GM23338 (cell line): Measurements from ENCODE around the gene RAB3B. TPM values are rescaled to one million over a fixed set of nuclear protein-coding genes. Genes with fewer than 3 reads are reported as not detected.

Source experiments
- ATAC-seq: fragments of 200-7000 bp; cut with Tn5 transposase; 3 replicates; pipeline ENCODE4 v1.9.1; 2020
- DNase-seq: peaks from one replicate; pipeline ENCODE4 v3.0.0-alpha.2; 2015; ENCODE audit warnings: low spot score
- H2AFZ ChIP-seq: fragments of 200-600 bp; sonication (generic); 2 replicates; pipeline ENCODE4 v1.8.0; 2016; ENCODE audit warnings: antibody characterized with exemption, mild to moderate bottlenecking, moderate library complexity
- H3F3A ChIP-seq: fragments of 200-600 bp; sonication (generic); replicated peaks from 2 replicates; pipeline ENCODE4 v1.8.0; 2017; ENCODE audit warnings: antibody characterized with exemption, mixed run types, low read depth
- H3K27ac ChIP-seq: fragments of 200-600 bp; sonication (generic); 2 replicates; pipeline ENCODE4 v1.6.1; 2016; ENCODE audit warnings: low read depth
- H3K27me3 ChIP-seq: fragments of 200-600 bp; sonication (generic); 2 replicates; pipeline ENCODE4 v1.8.0; 2016; ENCODE audit warnings: mild to moderate bottlenecking, mixed run types, moderate library complexity; ENCODE audit not compliant: insufficient read depth
- H3K36me3 ChIP-seq: fragments of 200-600 bp; sonication (generic); 2 replicates; pipeline ENCODE4 v1.8.0; 2016; ENCODE audit warnings: mild to moderate bottlenecking; ENCODE audit not compliant: insufficient read depth
- H3K4me1 ChIP-seq: fragments of 200-600 bp; sonication (generic); 2 replicates; pipeline ENCODE4 v1.8.0; 2016; ENCODE audit warnings: mild to moderate bottlenecking, moderate library complexity; ENCODE audit not compliant: insufficient read depth
- H3K4me2 ChIP-seq: fragments of 200-600 bp; sonication (generic); 2 replicates; pipeline ENCODE4 v1.7.1; 2017; ENCODE audit warnings: mixed run types
- H3K4me3 ChIP-seq: fragments of 200-600 bp; sonication (generic); 2 replicates; pipeline ENCODE4 v1.6.1; 2016; ENCODE audit warnings: mixed run types
- H3K79me2 ChIP-seq: fragments of 200-600 bp; sonication (generic); replicated peaks from 2 replicates; pipeline ENCODE4 v1.8.0; 2017; ENCODE audit warnings: mild to moderate bottlenecking; ENCODE audit not compliant: insufficient read depth
- H3K9me2 ChIP-seq: fragments of 200-600 bp; sonication (generic); 2 replicates; pipeline ENCODE4 v1.8.0; 2017; ENCODE audit not compliant: insufficient read depth
- H4K20me1 ChIP-seq: fragments of 200-600 bp; sonication (generic); replicated peaks from 2 replicates; pipeline ENCODE4 v1.8.0; 2017; ENCODE audit warnings: mild to moderate bottlenecking; ENCODE audit not compliant: insufficient read depth
- H3K27ac Mint-ChIP-seq: 2 replicates; pipeline ENCODE4 v1.8.0; 2020; ENCODE audit warnings: inconsistent platforms, mild to moderate bottlenecking, moderate library complexity, mixed read lengths
- H3K27me3 Mint-ChIP-seq: 3 replicates; pipeline ENCODE4 v1.8.0; 2022; ENCODE audit warnings: low read depth, mild to moderate bottlenecking, moderate library complexity, mixed read lengths, inconsistent platforms; ENCODE audit not compliant: insufficient read depth, poor library complexity
- H3K36me3 Mint-ChIP-seq: 3 replicates; pipeline ENCODE4 v1.8.0; 2021; ENCODE audit warnings: low read depth, mild to moderate bottlenecking, inconsistent platforms, moderate library complexity, mixed read lengths
- H3K4me1 Mint-ChIP-seq: 3 replicates; pipeline ENCODE4 v1.8.0; 2020; ENCODE audit warnings: mild to moderate bottlenecking, inconsistent platforms, mixed read lengths
- H3K4me3 Mint-ChIP-seq: 3 replicates; pipeline ENCODE4 v1.8.0; 2021; ENCODE audit warnings: moderate library complexity, mild to moderate bottlenecking, inconsistent platforms, mixed read lengths
- H3K9me3 Mint-ChIP-seq: 3 replicates; pipeline ENCODE4 v1.8.0; 2020; ENCODE audit warnings: moderate library complexity, mild to moderate bottlenecking, inconsistent platforms, mixed read lengths
- CREB1 ChIP-seq: fragments of 250-450 bp; sonication (Bioruptor Pico); IDR thresholded peaks from 2 replicates; pipeline ENCODE4 v1.5.0; 2020; ENCODE audit warnings: low read depth, mild to moderate bottlenecking, moderate library complexity
- CTCF ChIP-seq, 2 experiments: fragments of 200-600 bp in 1 of 2; sonication (generic) in 1 of 2; conservative IDR thresholded peaks; 2 replicates each; pipeline versions ENCODE4 v1.5.1 to v1.6.1; 2016 to 2017; ENCODE audit warnings: antibody characterized with exemption in 2 of 2, low read depth in 2 of 2, mild to moderate bottlenecking in 2 of 2, moderate library complexity in 1 of 2
- ETS1 ChIP-seq: IDR thresholded peaks from 2 replicates; pipeline ENCODE4 v1.6.1; 2016; ENCODE audit warnings: antibody characterized with exemption
- EZH2 ChIP-seq: fragments of 200-600 bp; sonication (generic); IDR thresholded peaks from one replicate; pipeline ENCODE4 v1.8.0; 2017; ENCODE audit warnings: antibody characterized with exemption, mild to moderate bottlenecking, low read depth; ENCODE audit not compliant: unreplicated experiment
- EZH2phosphoT487 ChIP-seq: fragments of 200-600 bp; sonication (generic); IDR thresholded peaks from one replicate; pipeline ENCODE4 v1.8.1; 2018; ENCODE audit warnings: antibody characterized with exemption; ENCODE audit not compliant: unreplicated experiment
- JUNB ChIP-seq: IDR thresholded peaks from one replicate; pipeline ENCODE4 v1.6.1; 2016; ENCODE audit warnings: antibody characterized with exemption; ENCODE audit not compliant: unreplicated experiment
- NANOG ChIP-seq: IDR thresholded peaks from 2 replicates; pipeline ENCODE4 v1.6.1; 2016; ENCODE audit warnings: antibody characterized with exemption, borderline replicate concordance
- POLR2AphosphoS5 ChIP-seq: IDR thresholded peaks from 2 replicates; pipeline ENCODE4 v1.6.1; 2016; ENCODE audit warnings: antibody characterized with exemption, low read depth
- REST ChIP-seq: IDR thresholded peaks from one replicate; pipeline ENCODE4 v1.6.1; 2018; ENCODE audit warnings: antibody characterized with exemption; ENCODE audit not compliant: unreplicated experiment
- STAT1 ChIP-seq: IDR thresholded peaks from one replicate; pipeline ENCODE4 v1.6.1; 2016; ENCODE audit warnings: antibody characterized with exemption; ENCODE audit not compliant: unreplicated experiment
- ZNF114 ChIP-seq: fragments of 250-450 bp; sonication (Bioruptor Pico); IDR thresholded peaks from 2 replicates; pipeline ENCODE4 v1.5.0; 2020; ENCODE audit warnings: mild to moderate bottlenecking, moderate library complexity
- ZNF331 ChIP-seq: fragments of 250-450 bp; sonication (Bioruptor Pico); IDR thresholded peaks from 2 replicates; pipeline ENCODE4 v1.5.0; 2020; ENCODE audit warnings: low read depth, mild to moderate bottlenecking, moderate library complexity
- ZNF462 ChIP-seq: fragments of 250-450 bp; sonication (Bioruptor Pico); IDR thresholded peaks from 2 replicates; pipeline ENCODE4 v1.5.0; 2020; ENCODE audit warnings: mild to moderate bottlenecking, moderate library complexity
- polyA plus RNA-seq: library from polyadenylated mRNA; unstranded; fragments of >200 nt; fragmentation: Nextera tagmentation; extraction: Ambion mirVana; gene quantifications from 2 replicates; pipeline ENCODE4 v1.2.1, GENCODE V29; 2016
- total RNA-seq: library from RNA; depleted of rRNA; stranded (reverse); fragments of >200 nt; shearing (Covaris generic); gene quantifications from 2 replicates; pipeline ENCODE4 v1.2.3, GENCODE V29; 2014

The RAB3B gene
- total and polyA plus RNA-seq, 2 experiments from 2014 or later: 18.3 to 37.9 TPM

GRCh38 chr1:52026278-52026677 lies 35.8 kb upstream of the RAB3B start:
- H3K9me2 ChIP-seq: no peaks in the 10 kb centered on the region
- peaks cover under 1% of the 10 kb centered on the region for H3K4me1 ChIP-seq
- peaks cover 11% of the 10 kb centered on the region for H3K79me2 ChIP-seq
- H3K36me3 ChIP-seq: peaks cover 28% of the 10 kb centered on the region
- H3K27me3 ChIP-seq: no peaks in the 10 kb centered on the region
- ATAC-seq (no peak), DNase-seq (no peak)
- Mint-ChIP-seq H3K9me3 (no peaks in the 10 kb centered on the region), H3K36me3 (peaks cover 51% of the 10 kb centered on the region), H3K27me3 (peaks cover 3% of the 10 kb centered on the region), H3K27ac (no peak overlapping the region), H3K4me1 (peaks cover under 1% of the 10 kb centered on the region; the same call in 1 of the 3 replicates), H3K4me3 (no peak overlapping the region)
- peak overlapping the region; percentile 63; the same call in 1 of the 2 replicates for H3K27ac ChIP-seq
- H3K4me3 ChIP-seq: no peak overlapping the region
- no peaks in the 10 kb centered on the region; the same call in none of the 2 replicates for H3F3A ChIP-seq
- no peak overlapping the region for H3K4me2 ChIP-seq
- no peak overlapping the region for H2AFZ ChIP-seq
- H4K20me1 ChIP-seq: no peaks in the 10 kb centered on the region; the same call in 1 of the 2 replicates
- TF ChIP-seq REST (no peak), EZH2phosphoT487 (no peak), ZNF114 (CRISPR knock-in tag) (no peak), ETS1 (no peak), NANOG (no peak), CTCF (conservative IDR thresholded peaks at IDR 0.05; ENCODE audit: low read depth in 2 of 2) (no peak), STAT1 (no peak), POLR2AphosphoS5 (no peak), EZH2 (no peak), CREB1 (CRISPR knock-in tag) (no peak), JUNB (no peak), ZNF331 (CRISPR knock-in tag) (no peak), ZNF462 (no peak)
